ENCODE data around the gene ABCB9. TPM values are rescaled to one million over a fixed set of nuclear protein-coding genes. Genes with fewer than 3 reads are reported as not detected.
"Not testable (repeated sequence)": the region's sequence is repeated elsewhere in the genome, so short reads cannot be mapped to it uniquely, and the experiment has no call there.

Gene ABCB9
- total and polyA plus RNA-seq, 5 donors: 5.2 to 7.0 (median 6.3) TPM

- H3K9me3 ChIP-seq (ENCODE audit: control insufficient read depth, low read length); intact Hi-C loops (cut with DNase I); H3K27me3 ChIP-seq (ENCODE audit: control insufficient read depth, insufficient read depth); H3K27ac ChIP-seq (ENCODE audit: low read length); DNase-seq; ATAC-seq; H3K4me3 ChIP-seq (ENCODE audit: low read length): not testable (repeated sequence)
- H3K4me1 ChIP-seq (ENCODE audit: control insufficient read depth, insufficient read depth, low read length): peaks cover 21% of the 10 kb centered on the region
- WGBS: 95% methylated on average over 9 of the region's 9 CpGs
Observed at GRCh38 chr12:122892724-122893123, 73.5 kb downstream of the ABCB9 start.

GRCh38 chr12:122891661-122892525 is 74.4 kb downstream of the ABCB9 start:
- H3K27me3 ChIP-seq (ENCODE audit: control insufficient read depth, insufficient read depth): no peaks in the 10 kb centered on the region
- 30% methylated on average over 10 of the region's 10 CpGs for WGBS
- H3K9me3 ChIP-seq (ENCODE audit: control insufficient read depth, low read length): no peaks in the 10 kb centered on the region
- DNase-seq (no peak), ATAC-seq (no peak)
- H3K4me1 ChIP-seq (ENCODE audit: control insufficient read depth, insufficient read depth, low read length): peaks cover 24% of the 10 kb centered on the region
- intact Hi-C loops (cut with DNase I): no loop called here
- H3K27ac ChIP-seq (ENCODE audit: low read length): no peak overlapping the region
- no peak overlapping the region for H3K4me3 ChIP-seq (ENCODE audit: low read length)

GRCh38 chr12:122889761-122890520 is 76.3 kb downstream of the ABCB9 start:
- Histone ChIP-seq H3K9me3 (ENCODE audit: control insufficient read depth, low read length) (no peaks in the 10 kb centered on the region), H3K27me3 (ENCODE audit: control insufficient read depth, insufficient read depth) (no peaks in the 10 kb centered on the region), H3K4me3 (ENCODE audit: low read length) (no peak overlapping the region), H3K27ac (ENCODE audit: low read length) (peak overlapping the region; percentile 56), H3K4me1 (ENCODE audit: control insufficient read depth, insufficient read depth, low read length) (peaks cover 22% of the 10 kb centered on the region)
- ATAC-seq: no peak
- 67% methylated on average over 13 of the region's 13 CpGs for WGBS
- intact Hi-C loops (cut with DNase I): no loop called here
- DNase-seq: no peak

GRCh38 chr12:122888232-122888752 is 78.0 kb downstream of the ABCB9 start:
- peaks cover 13% of the 10 kb centered on the region for H3K4me1 ChIP-seq (ENCODE audit: control insufficient read depth, insufficient read depth, low read length)
- peak; percentile 70 to 81 for ATAC-seq
- intact Hi-C loops (cut with DNase I): no loop called here
- peak in 2 of 3 donors; percentile 61 to 62 for DNase-seq
- H3K27ac ChIP-seq (ENCODE audit: low read length): peak overlapping the region; percentile 97
- WGBS: 23% methylated on average over 12 of the region's 12 CpGs
- no peaks in the 10 kb centered on the region for H3K9me3 ChIP-seq (ENCODE audit: control insufficient read depth, low read length)
- no peaks in the 10 kb centered on the region for H3K27me3 ChIP-seq (ENCODE audit: control insufficient read depth, insufficient read depth)
- no peak overlapping the region for H3K4me3 ChIP-seq (ENCODE audit: low read length)

- no peak for DNase-seq
- WGBS: 80% methylated on average over 5 of the region's 5 CpGs
- intact Hi-C loops (cut with DNase I): no loop called here
- ATAC-seq: no peak
- Histone ChIP-seq H3K4me3 (ENCODE audit: low read length) (no peak overlapping the region), H3K4me1 (ENCODE audit: control insufficient read depth, insufficient read depth, low read length) (peaks cover 13% of the 10 kb centered on the region), H3K9me3 (ENCODE audit: control insufficient read depth, low read length) (no peaks in the 10 kb centered on the region), H3K27me3 (ENCODE audit: control insufficient read depth, insufficient read depth) (no peaks in the 10 kb centered on the region), H3K27ac (ENCODE audit: low read length) (no peak overlapping the region)
Observed at GRCh38 chr12:122887819-122888212, 78.4 kb downstream of the ABCB9 start.

GRCh38 chr12:122886851-122887818 is 79.1 kb downstream of the ABCB9 start:
- Histone ChIP-seq H3K27ac (ENCODE audit: low read length) (peak overlapping the region; percentile 39), H3K4me1 (ENCODE audit: control insufficient read depth, insufficient read depth, low read length) (peaks cover 13% of the 10 kb centered on the region)
- intact Hi-C loops (cut with DNase I): no loop called here

GRCh38 chr12:122886161-122886560 is 80.1 kb downstream of the ABCB9 start:
- ATAC-seq: no peak

More at GRCh38 chr12:122886851-122887818, 79.1 kb downstream of the ABCB9 start:
- no peak for DNase-seq
- H3K4me3 ChIP-seq (ENCODE audit: low read length): no peak overlapping the region
- H3K27me3 ChIP-seq (ENCODE audit: control insufficient read depth, insufficient read depth): no peaks in the 10 kb centered on the region
- peak in 1 of 2 donors; percentile 6 for ATAC-seq
- 51% methylated on average over 10 of the region's 10 CpGs for WGBS
- no peaks in the 10 kb centered on the region for H3K9me3 ChIP-seq (ENCODE audit: control insufficient read depth, low read length)

GRCh38 chr12:122884860-122885259 is 81.4 kb downstream of the ABCB9 start:
- no peak overlapping the region for H3K4me3 ChIP-seq (ENCODE audit: low read length)
- H3K27me3 ChIP-seq (ENCODE audit: control insufficient read depth, insufficient read depth): no peaks in the 10 kb centered on the region
- 58% methylated on average over 4 of the region's 4 CpGs for WGBS
- H3K4me1 ChIP-seq (ENCODE audit: control insufficient read depth, insufficient read depth, low read length): peaks cover 25% of the 10 kb centered on the region
- DNase-seq: no peak
- ATAC-seq: no peak
- intact Hi-C loops (cut with DNase I): no loop called here
- H3K9me3 ChIP-seq (ENCODE audit: control insufficient read depth, low read length): no peaks in the 10 kb centered on the region
- no peak overlapping the region for H3K27ac ChIP-seq (ENCODE audit: low read length)

More at GRCh38 chr12:122886161-122886560, 80.1 kb downstream of the ABCB9 start:
- 88% methylated on average over 8 of the region's 8 CpGs for WGBS
- Histone ChIP-seq H3K27ac (ENCODE audit: low read length) (no peak overlapping the region), H3K27me3 (ENCODE audit: control insufficient read depth, insufficient read depth) (no peaks in the 10 kb centered on the region), H3K4me3 (ENCODE audit: low read length) (no peak overlapping the region), H3K9me3 (ENCODE audit: control insufficient read depth, low read length) (no peaks in the 10 kb centered on the region), H3K4me1 (ENCODE audit: control insufficient read depth, insufficient read depth, low read length) (peaks cover 16% of the 10 kb centered on the region)
- DNase-seq: no peak
- intact Hi-C loops (cut with DNase I): no loop called here

GRCh38 chr12:122884091-122884826 is 82.0 kb downstream of the ABCB9 start:
- H3K9me3 ChIP-seq (ENCODE audit: control insufficient read depth, low read length): no peaks in the 10 kb centered on the region
- H3K27ac ChIP-seq (ENCODE audit: low read length): peak overlapping the region; percentile 1
- H3K27me3 ChIP-seq (ENCODE audit: control insufficient read depth, insufficient read depth): no peaks in the 10 kb centered on the region
- no peak overlapping the region for H3K4me3 ChIP-seq (ENCODE audit: low read length)
- DNase-seq (no peak), ATAC-seq (no peak)
- H3K4me1 ChIP-seq (ENCODE audit: control insufficient read depth, insufficient read depth, low read length): peaks cover 30% of the 10 kb centered on the region
- WGBS: 56% methylated on average over 6 of the region's 6 CpGs
- intact Hi-C loops (cut with DNase I): no loop called here

All from right cardiac atrium (tissue), 5 donors.